GM03348 (cell line): ENCODE data around the gene EMD.
A peak's percentile ranks its signal among the peaks of the same experiment; 100 is the strongest.

Experiments
- DNase-seq: peaks from one replicate; pipeline ENCODE4 v3.0.0; 2012; ENCODE audit warnings: low spot score

EMD gene

GRCh38 chrX:154355094-154355775 is 23.9 kb upstream of the EMD start:
- DNase-seq: no peak

DNA sequence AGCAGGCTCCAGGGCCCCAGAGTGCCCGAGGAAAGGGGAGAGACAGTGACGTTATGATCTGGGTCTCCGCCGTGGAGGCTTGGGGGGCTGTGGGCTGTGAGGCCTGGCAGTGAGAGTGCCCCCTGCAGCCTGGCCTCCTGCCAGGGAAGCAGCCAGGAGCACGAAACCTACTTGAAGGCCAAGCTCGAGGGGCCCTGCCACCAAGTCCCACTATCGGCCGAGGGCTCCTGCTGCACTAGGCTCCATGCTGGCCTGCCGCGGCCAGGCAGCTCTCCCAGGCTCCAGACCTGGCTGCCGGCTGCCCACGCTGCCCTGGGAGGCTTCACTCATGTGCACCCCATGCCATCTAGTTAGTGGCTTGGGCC is 23.3 kb upstream of the EMD start:
- DNase-seq: no peak

GRCh38 chrX:154356596-154356995 is 22.5 kb upstream of the EMD start:
- DNase-seq: no peak

- DNase-seq: no peak
These were observed 21.9 kb upstream of the EMD start for GRCh38 chrX:154357205-154357604.

GRCh38 chrX:154358011-154358410 is 21.1 kb upstream of the EMD start:
- DNase-seq: no peak

DNA sequence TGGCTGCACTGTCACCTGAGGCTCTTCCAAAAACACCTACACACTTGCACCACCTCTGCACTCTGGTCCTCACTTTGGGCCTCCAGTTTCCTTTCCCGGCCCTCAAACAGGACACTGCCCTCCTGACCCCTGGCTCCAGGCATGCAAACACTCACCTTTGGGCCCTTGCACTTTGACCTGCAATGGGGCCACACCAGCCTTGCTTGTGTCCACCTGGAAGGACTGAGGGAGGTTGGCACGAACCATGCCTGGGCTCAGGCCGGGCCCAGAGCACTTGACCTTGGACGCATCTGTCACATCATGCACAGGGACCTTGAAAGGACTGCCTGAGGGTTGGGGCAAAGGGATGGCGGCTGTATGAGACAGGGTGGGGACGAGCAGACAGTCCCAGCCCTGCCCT is 20.3 kb upstream of the EMD start:
- DNase-seq: no peak

DNA sequence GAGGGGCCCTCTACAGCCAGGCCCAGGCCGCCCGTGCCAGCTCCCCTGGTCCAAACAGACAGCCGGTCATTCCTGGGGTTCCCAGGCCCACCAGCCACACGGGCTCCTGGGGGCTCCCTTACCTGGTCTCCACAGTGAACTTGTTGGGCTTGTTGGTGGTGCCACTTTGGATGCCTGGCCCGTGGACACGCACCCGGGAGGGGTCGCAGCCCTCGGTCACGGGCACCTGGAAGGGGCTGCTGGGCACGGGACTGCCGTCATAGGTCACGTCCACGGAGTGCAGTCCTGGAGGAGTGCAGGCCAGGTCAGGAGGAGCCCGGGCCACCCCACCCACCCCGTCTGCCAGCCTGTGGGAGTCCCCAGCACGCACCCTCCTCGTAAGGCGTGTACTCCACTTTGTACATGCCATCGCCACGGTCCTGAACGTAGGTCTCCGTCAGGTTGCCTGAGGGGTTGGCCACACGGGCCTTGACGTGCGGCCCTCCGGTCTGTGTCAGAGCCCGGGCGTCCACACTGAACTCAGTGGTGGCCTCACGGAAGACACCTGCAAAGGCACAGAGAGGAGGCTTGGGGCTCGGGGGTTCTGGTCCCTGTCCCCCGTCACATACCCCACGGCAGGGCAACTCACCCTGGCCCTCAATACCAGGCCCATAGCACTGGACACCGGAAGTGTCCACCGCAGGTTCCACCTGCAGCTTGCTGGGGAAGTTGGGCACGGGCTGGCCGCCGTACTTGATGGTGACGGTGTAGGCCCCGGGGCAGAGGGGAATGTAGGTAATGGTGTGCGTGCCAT is 19.5 kb upstream of the EMD start:
- DNase-seq: no peak

DNA sequence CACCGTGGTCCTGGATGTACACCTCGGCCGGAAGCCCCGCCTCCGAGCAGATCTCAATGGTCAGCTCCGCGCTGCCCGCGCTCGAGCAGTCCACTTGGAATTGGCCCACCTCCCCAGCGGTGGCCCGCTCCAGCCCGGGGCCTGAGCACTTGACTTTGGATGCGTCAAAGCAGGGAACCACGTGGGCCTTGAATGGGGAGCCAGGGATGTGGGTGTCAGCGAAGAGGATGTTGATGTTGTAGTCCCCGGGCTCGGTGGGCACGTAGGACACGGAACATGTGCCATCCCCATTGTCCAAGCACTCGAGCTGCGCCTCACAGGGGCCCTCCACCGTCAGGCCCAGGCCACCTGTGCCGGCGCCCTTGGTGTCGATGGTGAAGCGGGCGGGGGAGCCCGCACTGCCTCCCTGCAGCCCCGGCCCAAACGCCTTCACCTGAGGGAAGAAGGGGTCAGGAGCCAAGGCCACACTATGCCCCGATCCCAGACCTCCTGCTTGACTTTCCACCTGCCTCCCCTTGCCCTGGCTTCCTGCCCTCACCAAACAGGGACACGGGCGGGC is 18.9 kb upstream of the EMD start:
- DNase-seq: no peak

DNA sequence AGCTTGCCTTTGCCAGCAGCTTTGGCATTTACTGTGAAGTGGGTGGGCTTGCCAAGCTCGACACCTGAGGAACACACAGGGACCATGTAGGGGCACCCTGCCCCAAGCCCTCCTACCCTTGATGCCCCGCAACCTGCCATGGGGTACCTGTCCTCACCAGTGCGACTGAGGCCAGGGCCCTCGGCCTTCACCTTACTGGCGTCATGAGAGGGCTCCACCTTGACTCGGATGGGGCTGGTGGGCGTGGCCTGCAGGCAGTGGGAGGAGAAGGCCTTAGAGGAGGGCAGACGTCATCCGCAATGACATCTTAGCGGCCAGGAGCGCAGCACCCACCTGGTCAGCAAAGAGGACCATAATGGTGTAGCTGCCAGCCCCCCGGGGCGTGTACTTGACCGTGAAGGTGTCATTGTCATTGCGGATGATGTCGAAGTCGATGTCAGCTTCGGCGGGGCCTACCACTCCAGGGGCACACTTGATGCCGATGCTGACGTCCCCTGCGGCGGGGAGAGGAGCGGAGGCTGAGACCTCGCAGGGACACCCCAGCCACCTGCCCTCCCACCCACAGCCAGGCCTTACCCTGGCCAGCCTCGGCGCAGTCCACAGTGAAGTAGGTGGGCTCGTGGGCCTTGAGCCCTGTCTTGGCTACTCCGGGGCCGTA is 16.9 kb upstream of the EMD start:
- DNase-seq: no peak

DNA sequence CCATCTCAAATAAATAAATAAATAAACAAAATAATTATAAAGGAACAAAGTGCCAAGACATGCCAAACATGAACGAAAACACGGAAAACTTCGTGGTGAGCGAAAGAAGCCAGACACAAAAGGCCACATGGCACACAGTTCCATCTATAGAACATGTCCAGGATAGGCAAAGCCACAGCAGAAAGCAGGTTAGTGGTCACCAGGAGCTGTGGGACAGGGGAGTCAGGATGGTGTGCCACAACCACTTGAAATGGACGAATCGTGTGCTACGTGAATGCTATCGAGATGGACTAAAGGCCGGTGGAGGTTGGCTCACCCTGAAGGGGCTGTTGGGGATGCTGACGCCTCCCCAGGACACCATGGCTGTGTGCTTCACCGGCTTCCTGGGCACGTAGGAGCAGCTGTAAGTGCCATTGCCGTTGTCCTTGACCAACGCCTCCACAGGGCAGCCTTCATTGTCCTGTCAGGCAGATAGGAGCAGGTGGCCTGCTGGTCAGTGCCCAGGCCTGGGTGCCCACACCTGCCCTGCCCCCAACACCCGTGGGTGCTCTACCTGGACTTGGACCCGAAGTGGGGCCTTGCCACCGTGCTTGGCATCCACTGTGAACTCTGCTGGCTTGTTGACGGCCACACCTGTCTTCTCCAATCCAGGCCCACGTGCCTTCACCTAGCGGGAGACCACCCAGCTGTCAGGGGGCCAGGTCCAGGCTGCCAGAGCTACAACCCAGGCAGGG is 15.2 kb upstream of the EMD start:
- no peak for DNase-seq

GRCh38 chrX:154365052-154365600 is 14.0 kb upstream of the EMD start:
- DNase-seq: no peak

DNA sequence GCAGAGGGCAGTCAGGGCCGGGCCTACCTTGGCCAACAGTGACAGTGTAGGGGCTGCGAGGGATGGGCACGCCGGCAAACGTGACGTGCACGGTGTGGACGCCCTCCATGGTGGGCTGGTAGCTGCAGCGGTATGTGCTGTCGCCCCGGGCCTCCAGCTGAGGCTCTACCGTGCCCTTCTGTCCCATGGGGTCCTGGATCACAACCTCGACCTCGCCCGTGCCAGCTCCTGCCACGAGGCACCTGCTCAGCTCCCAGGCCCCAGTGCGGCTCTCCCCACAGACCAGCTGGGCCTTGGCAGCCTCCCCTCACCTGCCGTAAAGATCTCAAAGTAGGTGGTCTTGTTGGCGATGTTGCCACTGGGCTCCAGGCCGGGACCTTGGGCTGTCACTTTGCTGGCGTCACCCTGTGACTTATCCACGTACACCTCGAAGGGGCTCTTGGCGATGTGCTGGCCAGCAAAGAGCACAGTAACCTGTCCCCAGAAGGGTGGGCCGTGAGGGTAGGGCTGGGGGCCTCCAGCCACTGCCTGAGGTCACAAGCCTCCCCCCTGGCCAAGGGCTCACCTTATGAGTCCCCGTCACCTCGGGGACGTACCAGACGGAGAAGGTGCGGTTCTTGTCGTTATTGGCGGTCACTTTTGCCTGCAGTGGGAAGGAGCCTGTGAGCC is 13.0 kb upstream of the EMD start:
- no peak for DNase-seq

DNA sequence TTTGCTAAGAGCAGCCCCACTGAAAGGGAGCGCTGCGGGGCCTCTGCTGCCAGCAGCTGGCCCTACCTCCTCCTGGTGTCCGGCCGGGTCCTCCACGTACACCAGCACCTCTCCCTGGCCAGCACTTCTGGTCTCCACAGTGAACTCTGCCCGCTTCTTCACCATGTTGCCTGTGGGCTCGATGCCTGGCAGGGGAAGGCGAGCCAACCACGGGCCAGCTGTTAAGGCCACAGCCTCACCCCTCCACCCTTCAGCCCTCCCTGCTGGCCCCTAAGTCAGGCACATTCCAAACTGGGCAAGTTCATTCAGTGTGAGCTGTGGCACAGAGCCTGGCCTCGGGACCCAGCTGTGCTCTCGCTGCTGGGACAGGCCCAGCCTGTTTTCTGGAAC is 12.4 kb upstream of the EMD start:
- no peak for DNase-seq

DNA sequence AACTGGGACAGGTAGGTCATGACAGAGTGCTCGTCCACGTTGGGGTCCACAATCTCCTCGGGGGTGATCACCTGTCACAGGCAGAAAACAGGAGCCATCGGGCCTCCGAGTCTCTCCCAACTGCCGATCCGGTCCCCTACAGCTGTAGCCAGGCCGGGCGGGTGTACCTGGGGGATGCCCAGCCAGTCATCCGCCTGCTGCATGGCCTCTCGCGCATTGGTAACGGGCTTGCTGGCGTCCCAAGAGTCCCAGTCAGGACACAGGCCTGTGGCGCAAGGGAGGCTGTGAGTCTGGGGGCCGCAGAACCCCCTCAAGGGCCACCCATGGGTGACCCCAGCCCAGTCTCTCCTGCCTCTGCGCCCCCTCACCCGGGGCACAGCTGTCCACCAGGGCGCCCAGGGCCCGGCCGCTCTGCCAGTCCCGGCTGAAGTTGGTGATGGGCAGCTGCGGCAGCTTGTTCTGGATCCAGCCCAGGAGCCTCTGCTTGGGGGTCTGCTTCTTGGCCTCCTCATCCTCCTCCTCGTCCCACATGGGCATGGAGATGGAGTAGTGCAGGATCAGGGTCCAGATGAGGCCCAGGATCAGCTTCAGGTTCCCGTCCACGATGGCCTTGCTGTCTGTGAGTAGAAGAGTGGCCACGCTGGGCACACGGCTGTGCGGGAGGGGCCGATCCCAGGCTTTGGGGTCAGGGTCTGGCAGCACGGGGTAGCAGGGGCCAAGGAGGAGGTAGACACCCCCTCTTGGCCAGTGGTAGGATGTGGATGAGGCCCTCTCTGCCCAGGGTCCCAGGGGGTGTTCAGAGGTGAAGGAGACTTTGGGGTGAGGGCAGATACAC is 11.4 kb upstream of the EMD start:
- DNase-seq: no peak

GRCh38 chrX:154368630-154369448 is 10.3 kb upstream of the EMD start:
- DNase-seq: peak; percentile 80

DNA sequence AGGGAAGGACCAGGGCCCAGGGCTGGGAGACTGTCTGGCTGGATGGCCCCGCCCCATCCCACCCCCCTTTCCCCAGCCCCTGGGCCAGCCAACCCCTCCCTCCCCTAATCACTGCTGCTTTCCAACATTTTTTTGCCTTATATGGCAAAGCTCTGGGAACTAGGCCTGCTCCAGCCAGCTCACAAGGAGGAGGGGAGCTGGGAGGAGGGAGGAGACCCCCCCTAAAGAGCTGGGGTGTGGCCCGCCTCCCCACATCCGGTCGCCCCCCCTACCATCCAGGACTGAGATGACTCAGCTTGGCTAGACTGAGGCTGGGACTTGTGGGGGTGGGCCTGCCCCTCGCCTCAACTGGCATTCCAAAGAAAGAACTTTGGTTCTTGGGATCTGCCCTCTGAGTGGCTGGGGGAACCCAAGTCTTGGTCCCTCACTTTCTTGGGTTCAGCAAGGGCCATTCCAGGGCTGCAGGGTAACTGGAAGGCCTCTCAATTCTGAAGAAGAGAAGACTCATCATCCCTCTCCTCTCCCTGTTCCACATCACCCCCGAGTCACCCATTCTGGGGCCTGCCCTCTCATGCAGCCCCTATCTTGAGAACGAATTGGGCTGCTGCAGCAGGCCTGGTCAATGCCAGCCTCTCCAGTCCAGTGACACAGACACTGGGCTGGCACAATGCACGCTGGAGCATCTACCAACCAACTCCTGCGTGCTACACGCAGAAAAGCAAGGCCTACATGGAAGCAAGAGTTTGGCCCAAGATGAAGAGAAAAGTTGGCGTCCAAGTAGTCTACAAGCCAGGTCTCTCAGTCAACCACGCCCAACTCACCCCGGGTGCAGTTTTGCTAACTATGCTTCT is 9.4 kb upstream of the EMD start:
- peak; percentile 82 for DNase-seq

DNA sequence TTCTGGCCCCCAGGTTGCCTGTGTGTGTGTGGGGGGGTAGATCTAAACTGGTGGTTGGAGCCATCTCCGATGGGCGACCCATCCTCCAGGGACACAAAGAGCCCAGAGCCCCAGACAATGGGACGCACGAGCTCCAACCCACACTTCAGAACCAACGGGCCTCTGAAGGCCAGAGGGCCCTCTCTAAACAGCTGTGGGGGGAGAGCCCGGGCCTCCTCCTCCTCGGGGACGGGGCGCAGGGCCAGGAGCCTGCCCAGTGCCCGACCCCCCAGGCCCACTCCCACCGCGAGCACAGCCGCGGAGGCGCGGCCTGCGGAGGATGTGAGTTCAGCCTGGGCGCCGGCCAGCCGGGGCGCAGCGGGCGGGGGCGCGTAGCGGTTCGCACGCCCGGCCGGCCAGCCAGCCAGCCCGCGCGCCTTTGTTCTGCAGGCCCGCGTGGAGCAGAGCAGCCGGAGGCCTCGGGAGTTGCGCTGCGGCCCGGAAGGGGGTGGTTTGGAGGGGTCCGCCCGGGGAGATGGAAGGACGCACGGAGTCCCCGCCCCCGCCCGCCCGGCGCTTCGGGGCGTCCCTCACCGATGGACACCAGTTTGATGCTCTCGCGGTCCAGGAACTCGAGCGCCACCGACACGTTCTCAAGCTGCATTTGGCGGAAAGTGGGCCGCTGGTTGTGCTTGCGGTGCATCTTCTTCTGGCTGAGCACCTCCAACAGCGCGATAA is 8.6 kb upstream of the EMD start:
- DNase-seq: no peak
